Left forelimb (tissue), 1 donor: Measurements from ENCODE around the gene SMC6.

Source experiments
- DNase-seq: peaks from one replicate; pipeline ENCODE4 v3.0.0-alpha.2; 2018; ENCODE audit warnings: low spot score

SMC6 gene, protein sequence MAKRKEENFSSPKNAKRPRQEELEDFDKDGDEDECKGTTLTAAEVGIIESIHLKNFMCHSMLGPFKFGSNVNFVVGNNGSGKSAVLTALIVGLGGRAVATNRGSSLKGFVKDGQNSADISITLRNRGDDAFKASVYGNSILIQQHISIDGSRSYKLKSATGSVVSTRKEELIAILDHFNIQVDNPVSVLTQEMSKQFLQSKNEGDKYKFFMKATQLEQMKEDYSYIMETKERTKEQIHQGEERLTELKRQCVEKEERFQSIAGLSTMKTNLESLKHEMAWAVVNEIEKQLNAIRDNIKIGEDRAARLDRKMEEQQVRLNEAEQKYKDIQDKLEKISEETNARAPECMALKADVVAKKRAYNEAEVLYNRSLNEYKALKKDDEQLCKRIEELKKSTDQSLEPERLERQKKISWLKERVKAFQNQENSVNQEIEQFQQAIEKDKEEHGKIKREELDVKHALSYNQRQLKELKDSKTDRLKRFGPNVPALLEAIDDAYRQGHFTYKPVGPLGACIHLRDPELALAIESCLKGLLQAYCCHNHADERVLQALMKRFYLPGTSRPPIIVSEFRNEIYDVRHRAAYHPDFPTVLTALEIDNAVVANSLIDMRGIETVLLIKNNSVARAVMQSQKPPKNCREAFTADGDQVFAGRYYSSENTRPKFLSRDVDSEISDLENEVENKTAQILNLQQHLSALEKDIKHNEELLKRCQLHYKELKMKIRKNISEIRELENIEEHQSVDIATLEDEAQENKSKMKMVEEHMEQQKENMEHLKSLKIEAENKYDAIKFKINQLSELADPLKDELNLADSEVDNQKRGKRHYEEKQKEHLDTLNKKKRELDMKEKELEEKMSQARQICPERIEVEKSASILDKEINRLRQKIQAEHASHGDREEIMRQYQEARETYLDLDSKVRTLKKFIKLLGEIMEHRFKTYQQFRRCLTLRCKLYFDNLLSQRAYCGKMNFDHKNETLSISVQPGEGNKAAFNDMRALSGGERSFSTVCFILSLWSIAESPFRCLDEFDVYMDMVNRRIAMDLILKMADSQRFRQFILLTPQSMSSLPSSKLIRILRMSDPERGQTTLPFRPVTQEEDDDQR

DNA sequence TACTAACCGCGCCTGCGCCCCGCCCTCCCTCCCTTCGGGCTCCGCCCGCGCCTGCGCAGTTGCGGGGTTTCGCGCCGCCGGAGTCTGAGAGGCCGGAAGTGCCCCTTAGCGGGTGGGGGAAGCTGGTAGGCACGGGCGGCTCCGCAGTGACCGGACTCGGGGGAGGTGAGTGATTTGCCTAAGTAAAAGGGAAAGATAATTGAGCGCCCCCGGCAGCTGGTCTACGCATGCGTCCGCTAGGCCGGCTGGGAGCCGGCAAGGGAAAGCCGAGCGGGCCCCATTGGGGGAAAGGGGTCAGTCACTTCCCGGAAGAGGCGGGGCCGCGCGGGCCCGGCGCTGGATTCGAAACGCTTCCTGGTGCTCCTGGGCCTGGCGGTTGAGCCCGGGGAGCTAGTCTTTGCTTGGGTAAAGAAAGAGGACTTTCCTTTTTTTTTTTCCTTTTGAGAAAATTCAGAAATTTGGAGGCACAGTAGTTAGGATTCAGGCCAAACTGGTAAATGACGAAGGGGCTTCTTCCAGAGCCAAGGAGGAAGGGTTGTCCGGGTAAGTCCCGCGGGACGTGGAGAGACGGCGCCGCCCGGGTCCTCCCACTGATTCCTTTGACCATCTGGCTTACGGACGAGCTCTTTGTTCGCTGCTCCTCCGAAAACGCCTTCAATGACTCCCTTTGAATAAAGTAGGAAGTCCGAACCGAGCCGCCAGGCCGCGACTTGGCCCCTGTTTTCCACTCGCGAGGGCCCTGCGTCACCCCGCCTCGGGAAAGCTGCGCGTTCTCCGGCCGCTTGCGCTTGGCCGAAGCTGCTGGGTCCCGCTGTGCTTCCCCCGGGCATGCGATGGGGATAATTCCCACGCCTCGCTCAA lies at the start of gene SMC6, which contains the start of gene GEN1:
SMC6 (minus strand) TSS at position 8 of the 861 bp plus-strand sequence. CDS start 7,864 bp downstream, outside the sequence.
GEN1 (plus strand) TSS at position 336 of the 861 bp plus-strand sequence. CDS start 5,806 bp downstream, outside the sequence.
- peak; percentile 97 for DNase-seq

DNA sequence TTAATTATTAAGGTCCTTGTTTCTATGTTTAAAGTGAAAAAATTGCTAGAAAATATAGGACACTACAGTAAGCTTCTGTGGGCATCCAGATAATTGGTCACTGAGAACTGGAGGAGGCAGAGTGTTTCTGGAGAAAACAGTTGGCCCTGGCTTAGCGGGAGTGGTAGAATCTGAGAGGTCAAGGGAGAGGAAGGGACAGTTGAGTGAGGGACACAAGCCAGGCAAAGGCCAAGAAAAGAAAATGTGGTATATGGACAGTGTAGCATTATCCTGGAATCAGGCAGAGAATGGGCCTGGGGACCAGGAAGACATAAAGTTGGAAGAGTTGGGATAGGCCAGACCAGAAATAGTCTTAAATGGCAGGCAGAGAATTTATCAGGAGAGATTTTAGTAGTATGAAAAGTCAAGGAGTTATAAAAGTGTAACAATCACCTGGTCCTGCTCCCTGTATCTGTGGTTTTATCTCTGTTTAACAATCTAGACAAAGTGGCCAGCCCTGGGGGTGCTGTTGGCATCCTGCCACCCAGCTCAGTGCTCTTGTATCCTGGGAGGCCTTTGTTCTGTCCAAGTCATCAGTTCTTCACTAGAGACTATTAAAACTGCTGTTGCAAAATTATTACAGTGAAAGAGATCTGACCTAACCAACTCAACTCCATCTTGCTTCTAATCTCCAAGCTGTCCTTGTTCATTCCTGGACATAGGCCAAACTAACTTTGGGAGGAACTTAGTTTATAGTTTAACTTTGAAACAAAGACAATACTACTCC lies 47.3 kb upstream of the SMC6 start:
- no peak for DNase-seq

DNA sequence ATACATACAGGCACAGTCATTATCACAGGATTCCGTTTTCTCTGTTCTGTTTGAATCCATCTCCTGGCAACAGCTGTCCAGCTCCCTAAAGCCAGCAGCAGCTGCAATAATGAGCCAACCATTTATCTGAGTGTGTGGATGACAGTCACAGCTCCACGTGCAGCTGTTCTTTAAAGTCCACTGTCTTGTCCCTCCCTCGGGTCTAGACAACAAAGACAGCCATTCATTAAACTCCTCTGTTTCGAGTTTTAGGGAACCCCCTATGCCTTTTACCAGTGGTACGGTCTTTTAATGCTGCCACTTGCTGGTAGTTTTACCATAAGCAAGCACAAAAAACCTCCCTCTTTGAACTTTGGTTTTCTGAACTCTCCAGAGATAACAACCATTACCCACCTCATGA lies 46.6 kb upstream of the SMC6 start:
- DNase-seq: no peak

DNA sequence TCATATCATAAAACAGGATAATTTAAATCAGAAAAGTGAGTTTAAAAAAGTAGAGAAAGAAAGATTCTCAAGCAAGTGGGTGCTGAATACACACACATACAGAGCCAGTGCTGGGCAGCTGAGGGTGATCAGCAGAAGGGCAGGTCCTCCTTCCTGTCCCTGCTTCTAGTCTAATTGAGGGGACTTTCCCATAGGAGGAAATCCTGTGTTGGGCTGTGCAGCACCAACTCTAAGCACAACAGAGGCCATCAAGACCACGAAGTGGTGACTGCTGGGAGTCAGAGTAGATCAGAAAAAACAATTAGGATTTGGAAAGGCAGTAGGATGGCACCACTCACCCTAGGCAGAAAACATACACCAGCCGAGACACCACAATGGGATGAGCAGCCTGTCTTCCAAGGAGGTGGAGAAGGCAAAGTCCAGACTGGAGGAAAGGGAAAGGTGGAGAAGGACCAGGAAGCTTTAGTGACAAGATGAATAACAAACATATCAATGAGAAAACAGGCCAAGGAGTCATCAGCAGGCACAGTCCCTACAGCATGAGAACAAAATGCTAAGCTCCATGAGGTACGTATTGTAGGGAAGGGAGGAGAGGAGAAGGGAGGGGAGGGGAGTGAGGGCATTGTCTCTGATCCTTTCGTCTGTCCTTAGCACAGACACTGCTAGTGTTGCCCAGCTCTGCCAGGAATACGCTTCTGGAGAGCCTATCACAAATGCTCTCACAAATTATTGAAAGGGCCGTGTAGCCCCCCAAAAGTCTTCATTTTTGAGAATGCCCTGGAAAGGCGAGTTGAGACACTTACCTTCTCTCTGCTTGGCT lies 45.9 kb upstream of the SMC6 start:
- DNase-seq: no peak

DNA sequence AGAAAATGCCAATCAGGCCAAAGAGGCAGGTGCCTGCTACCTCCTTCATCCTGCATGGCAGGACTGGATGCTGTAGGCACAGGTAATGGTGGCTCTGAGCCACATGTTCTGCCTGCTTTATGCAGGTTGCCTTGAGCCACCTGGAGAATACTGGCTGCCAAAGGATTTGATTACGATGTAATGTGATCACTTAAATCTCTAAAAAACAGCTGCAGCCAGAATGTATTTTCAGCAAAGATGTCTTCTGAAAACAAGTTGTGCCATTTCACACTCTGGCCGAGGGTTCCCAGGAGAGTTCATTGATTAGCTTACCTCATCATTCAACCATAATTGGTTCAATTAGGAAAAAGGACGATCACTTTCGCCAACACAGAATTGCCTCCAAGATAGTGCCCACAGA lies 44.7 kb upstream of the SMC6 start:
- DNase-seq: no peak

DNA sequence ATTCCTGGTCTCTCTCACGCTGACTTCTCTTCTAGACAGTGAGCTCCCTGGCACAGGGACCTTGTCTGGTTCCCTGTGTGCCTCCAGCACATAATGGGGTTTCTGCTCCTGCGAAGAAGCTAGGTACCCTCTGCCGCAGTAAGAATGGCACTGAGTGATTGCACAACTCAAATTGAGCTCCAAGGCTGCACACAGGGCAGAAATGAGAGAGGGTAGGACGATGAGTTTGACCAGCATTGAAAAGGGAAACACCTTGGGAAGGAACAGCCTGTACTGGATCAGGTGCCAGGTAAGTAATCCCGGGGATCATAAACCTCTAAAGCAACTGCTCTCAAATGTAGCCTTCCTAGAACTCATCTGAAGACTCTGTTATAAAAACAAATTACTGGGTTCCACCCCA lies 41.7 kb upstream of the SMC6 start:
- no peak for DNase-seq

DNA sequence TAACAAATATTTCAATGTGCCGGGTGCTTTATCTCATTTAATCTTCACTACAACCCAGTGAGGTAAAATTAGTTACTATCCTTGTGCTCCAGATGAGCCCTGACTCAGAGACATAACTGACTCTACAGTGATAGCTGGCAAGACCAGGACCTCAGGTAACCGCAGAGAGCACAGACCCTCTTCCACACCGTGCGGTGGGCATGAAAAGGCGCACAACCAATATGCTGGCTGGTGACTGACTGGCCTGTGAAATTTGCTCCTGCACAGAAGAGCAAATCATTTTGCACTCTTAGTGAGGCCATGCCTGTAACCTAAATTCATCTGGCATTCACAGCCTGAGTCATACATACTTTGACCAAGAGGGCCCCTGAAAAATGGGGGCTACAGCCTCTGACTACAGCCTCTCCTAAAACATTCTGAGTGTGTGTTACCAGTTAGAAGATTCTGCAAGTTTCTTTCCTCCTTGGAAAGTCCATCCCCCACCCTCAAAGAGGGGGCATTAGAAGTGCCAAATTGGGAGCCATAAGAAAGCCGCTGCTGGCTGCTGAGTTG lies 40.3 kb upstream of the SMC6 start:
- DNase-seq: no peak

DNA sequence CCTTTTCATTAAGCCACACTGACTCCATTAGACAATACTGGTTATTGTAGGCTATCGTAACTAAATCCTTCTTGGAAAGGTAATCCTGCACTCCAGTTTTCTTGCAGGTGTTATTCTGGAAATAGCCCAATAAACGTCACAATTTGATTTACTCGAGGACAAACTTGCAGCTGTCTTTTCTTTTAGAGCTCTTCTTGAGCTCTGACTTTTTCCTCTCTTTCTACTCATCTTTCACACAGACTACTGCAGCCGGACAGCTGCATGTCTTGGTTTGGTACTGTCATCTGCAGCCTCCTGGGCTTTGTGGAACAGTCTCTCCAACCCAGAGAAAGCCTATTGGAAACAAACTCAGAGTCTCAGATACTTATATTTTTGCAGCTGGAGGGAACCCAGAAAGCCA lies 39.7 kb upstream of the SMC6 start:
- DNase-seq: no peak

DNA sequence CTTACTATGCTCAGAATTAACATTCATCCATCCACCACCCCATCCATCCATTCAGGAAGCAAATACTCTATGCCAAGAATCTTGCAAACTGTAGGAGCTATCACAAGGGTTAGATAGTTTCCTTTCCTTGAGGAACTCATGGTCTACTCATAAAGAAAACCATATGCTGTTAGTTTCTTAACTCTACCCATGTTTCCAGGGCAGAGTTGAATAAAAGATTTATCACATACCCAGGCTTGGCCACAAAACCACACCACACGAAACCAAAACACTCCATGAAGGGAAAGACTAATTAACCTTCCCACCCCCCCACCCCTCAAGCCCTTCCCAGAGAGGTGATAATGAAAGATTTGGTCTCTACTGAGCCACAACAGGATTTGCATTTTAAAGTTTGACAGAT lies 38.9 kb upstream of the SMC6 start:
- no peak for DNase-seq

DNA sequence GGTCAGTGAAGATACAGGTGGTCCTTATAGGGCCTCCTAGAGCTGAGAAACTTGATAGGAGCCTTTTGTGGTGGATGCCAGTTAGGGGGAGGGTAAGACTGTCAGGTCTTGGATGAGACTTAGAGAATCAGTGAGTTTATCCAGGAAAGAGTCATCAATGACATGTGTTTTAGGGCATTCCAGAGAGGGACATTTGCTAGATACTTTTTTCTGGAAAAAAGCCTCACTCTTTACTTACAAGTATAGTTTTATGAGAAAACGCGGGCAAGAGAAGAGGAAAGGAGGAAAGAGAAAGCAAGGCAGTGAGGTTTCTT lies 38.2 kb upstream of the SMC6 start:
- DNase-seq: no peak

DNA sequence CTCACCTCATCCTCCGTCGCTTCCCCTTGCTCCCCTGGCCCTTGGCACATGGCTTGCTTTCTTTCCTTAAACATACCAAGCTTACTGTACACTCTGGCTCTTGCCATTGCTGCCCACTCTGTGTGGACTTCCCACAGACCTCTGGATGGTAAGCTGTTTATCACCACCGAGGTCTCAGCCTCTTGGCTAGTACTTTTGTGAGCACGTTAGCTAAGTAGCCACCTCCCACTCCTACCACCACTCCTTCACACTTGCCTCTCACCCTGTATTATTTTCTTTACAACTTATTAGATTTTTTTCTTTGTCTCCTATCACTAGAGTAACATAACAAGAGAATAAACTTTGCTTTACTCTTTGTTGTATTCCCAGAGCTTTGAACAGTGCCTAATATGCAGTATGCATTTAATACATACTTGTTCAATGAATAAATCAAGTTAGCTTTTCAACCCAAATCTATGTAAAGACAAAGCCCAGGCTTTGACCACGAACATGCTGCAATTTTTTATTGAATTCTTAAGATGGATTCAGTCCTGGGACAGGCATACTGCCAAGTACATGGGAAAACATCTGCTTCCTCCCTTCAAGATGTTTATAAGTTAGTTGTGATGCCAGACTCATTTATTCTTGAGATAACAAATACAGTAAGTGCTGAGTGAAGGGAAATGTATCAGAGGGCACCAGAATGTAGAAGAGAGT lies 37.7 kb upstream of the SMC6 start:
- DNase-seq: no peak

DNA sequence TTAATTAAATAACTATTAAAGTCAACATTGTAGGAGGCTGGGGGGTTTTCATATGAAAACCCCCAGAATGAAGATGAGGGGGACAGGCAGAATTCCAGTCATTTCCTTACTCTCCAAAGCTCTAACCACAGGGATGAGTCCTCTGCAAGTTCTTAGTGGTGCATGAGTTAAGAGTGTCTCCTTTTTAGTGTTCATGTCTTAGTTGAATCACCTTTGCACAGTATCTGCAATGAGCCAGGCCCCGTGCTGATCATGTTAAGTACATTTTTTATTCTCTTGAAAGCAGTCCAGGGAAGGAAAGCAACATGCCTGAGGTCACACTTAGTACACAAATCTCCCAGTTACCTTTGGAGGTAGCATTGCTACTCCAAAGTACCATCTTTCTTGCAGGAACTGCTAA lies 36.9 kb upstream of the SMC6 start:
- no peak for DNase-seq

DNA sequence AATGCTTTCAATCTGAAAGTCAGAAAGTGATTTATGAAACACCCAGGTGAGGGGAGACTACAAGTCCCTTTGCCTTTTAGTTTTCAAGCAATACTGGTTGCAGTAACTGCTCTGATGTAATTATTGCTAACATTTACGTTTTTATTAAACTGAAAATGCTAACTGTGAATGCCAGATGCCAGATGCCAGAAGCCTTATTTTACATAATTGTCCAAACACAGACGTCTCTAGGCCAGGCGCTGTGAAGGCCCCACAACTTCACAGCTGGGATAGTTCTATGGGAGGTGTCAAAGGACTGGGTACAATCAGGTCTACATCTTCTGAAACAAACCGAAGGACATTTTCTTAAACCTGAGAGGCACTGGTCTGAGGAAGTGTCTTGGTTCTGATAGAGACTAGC lies 35.2 kb upstream of the SMC6 start:
- DNase-seq: no peak

DNA sequence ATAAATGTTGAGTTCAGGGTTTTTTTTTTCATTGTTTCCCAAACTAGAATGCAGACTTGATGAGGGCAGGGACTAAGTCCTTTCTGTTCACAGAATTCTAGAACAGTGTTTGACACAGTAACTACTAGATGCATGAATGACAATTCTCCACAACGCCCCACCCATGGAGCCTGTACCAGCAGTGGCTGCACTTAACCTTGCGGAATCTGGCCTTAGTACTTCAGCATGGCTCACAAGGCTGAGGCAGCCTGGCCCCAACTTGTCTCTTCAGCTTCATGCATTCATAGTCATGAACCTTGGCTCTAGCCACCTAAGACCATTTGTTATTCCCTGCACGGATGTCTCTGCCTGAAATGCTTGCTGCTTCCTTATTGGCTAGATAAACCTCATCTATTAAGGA lies 33.1 kb upstream of the SMC6 start:
- no peak for DNase-seq

DNA sequence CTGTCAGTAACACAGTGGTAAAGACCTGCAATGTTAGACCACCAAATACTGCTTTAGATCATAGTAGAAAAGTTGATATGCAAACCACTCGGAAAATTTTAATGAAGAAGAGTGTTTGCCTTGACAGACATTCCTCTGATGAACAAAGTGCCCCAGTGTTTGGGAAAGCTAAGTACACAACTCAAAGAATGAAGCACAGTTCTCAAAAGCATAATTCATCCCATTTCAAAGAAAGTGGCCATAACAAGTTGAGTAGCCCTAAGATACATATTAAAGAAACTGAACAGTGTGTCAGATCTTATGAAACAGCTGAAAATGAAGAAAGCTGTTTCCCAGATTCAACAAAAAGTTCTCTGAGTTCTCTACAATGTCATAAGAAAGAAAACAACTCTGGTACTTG lies 27.9 kb upstream of the SMC6 start:
- DNase-seq: no peak

DNA sequence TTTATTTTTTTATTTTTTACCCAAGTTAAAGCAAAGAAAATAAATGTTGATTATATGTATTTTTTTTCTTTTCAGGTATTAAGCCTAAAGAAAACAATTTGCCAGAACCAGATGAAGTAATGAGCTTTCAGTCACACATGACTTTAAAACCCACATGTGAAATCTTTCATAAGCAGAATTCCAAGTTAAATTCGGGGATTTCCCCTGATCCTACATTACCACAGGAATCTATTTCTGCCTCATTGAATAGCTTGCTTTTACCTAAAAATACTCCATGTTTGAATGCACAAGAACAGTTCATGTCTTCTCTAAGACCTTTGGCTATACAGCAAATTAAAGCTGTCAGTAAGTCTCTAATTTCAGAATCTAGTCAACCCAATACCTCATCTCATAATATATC lies 26.9 kb upstream of the SMC6 start:
- no peak for DNase-seq

DNA sequence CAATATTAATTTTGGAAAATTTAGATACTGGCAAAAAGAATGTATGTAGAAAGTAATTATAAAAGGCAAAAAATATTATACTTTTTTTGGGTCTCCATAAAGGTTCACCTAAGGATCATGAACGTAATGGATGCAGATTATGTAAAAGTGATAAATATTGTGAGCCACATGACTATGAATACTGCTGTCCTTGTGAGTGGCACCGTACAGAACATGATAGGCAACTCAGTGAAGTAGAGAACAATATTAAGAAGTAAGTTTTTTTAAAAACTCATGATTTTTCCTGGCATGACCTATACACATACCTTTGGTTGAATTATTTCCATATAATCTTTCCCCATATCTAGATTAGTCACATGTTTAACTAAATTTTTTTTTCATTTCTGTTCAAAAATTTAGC lies 18.9 kb upstream of the SMC6 start:
- DNase-seq: no peak

DNA sequence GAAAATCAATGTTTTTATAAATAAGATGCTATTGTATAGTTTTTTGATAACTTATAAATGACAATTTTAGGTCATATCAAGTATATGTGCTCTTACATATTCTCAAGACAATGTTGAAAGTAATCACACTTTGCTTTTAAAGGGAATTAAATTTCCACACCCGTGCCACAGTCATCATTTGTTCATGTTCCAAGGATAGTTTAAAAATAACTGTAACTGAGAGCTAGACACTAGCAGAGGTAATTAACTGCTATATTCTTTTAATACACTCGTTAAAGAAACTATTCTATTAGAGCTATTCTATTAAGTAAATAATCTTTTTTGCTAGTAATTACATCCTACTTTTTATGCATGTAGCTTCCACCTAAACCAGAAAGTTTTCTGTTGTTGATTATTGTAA lies 18.3 kb upstream of the SMC6 start:
- DNase-seq: no peak

DNA sequence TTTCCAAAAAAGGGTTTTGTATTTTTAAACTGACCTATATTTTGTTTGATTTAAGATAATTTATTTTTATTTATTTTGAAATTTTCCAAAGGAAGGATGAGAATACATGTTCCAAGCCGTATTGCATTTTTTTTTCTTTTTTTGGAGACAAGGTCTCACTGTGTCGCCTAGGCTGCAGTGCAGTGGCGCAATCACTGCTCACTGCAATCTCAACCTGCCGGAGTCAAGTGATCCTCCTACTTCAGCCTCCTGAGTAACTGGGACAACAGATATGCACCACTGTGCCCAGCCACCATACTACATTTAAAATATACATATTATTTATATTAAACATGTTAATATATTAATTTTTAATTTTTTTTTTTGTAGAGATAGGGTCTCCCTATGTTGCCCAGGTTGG lies 15.3 kb upstream of the SMC6 start:
- DNase-seq: no peak
